Measurements from ENCODE around the gene MARCHF3.
"Not testable (repeated sequence)": the region's sequence is repeated elsewhere in the genome, so short reads cannot be mapped to it uniquely, and the experiment has no call there.

DNA sequence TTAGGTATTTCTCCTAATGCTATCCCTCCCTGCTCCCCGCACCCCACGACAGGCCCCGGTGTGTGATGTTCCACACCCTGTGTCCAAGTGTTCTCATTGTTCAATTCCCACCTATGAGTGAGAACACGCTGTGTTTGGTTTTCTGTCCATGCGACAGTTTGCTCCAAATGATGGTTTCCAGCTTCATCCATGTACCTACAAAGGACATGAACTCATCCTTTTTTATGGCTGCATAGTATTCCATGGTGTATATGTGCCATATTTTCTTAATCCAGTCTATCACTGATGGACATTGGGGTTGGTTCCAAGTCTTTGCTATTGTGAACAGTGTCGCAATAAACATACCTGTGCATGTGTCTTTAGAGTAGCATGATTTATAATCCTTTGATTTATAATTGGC lies 23.2 kb upstream of the MARCHF3 start:
- TF ChIP-seq, protein P1, sequence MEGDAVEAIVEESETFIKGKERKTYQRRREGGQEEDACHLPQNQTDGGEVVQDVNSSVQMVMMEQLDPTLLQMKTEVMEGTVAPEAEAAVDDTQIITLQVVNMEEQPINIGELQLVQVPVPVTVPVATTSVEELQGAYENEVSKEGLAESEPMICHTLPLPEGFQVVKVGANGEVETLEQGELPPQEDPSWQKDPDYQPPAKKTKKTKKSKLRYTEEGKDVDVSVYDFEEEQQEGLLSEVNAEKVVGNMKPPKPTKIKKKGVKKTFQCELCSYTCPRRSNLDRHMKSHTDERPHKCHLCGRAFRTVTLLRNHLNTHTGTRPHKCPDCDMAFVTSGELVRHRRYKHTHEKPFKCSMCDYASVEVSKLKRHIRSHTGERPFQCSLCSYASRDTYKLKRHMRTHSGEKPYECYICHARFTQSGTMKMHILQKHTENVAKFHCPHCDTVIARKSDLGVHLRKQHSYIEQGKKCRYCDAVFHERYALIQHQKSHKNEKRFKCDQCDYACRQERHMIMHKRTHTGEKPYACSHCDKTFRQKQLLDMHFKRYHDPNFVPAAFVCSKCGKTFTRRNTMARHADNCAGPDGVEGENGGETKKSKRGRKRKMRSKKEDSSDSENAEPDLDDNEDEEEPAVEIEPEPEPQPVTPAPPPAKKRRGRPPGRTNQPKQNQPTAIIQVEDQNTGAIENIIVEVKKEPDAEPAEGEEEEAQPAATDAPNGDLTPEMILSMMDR (conservative IDR thresholded peaks at IDR 0.05; ENCODE audit: low read length): not testable (repeated sequence)
- not testable (repeated sequence) for TF ChIP-seq EZH2phosphoT487 (IDR thresholded peaks at IDR 0.05; ENCODE audit: borderline replicate concordance)

Measured in Loucy (cell line).